ENCODE data around the gene KCNJ15. TPM values are rescaled to one million over a fixed set of nuclear protein-coding genes. Genes with fewer than 3 reads are reported as not detected.
"Not testable (repeated sequence)": the region's sequence is repeated elsewhere in the genome, so short reads cannot be mapped to it uniquely, and the experiment has no call there.

Gene KCNJ15
- total RNA-seq (2014; rRNA removed; shearing (Covaris generic); ENCODE audit: low replicate concordance) = not detected in 2 replicates

- H3K9me3 ChIP-seq = no peaks in the 10 kb centered on the region
- peaks cover 6% of the 10 kb centered on the region; the same call in 1 of the 2 replicates for H3K27me3 ChIP-seq
- H3K36me3 ChIP-seq = no peaks in the 10 kb centered on the region
- DNase-seq = no peak
- H3K4me3 ChIP-seq = no peak within 1 kb of the TSS
Observed at GRCh38 chr21:38256599-38257302, at the start of gene KCNJ15. Gene KCNJ15 (plus strand): TSS chr21:38256991. CDS start chr21:38299262, 42,271 bp downstream.

GRCh38 chr21:38208118-38208517 is 48.7 kb upstream of the KCNJ15 start:
- DNase-seq = no peak
- Histone ChIP-seq H3K27me3 (peaks cover 15% of the 10 kb centered on the region), H3K36me3 (no peaks in the 10 kb centered on the region), H3K9me3 (peaks cover 6% of the 10 kb centered on the region), H3K4me3 (no peak overlapping the region)

GRCh38 chr21:38211321-38211720 is 45.5 kb upstream of the KCNJ15 start:
- DNase-seq = no peak
- Histone ChIP-seq H3K27me3 (peaks cover 19% of the 10 kb centered on the region), H3K4me3 (no peak overlapping the region), H3K36me3 (no peaks in the 10 kb centered on the region), H3K9me3 (peaks cover 6% of the 10 kb centered on the region)

- DNase-seq = no peak
- Histone ChIP-seq H3K4me3 (no peak overlapping the region), H3K27me3 (peaks cover 19% of the 10 kb centered on the region), H3K9me3 (peaks cover 6% of the 10 kb centered on the region), H3K36me3 (no peaks in the 10 kb centered on the region)
Observed at GRCh38 chr21:38212706-38213105, 44.1 kb upstream of the KCNJ15 start.

- Histone ChIP-seq H3K4me3 (no peak overlapping the region), H3K9me3 (peaks cover 19% of the 10 kb centered on the region), H3K27me3 (no peaks in the 10 kb centered on the region), H3K36me3 (no peaks in the 10 kb centered on the region)
- peak; percentile 59 for DNase-seq
Observed at GRCh38 chr21:38219049-38219628, 37.7 kb upstream of the KCNJ15 start.

GRCh38 chr21:38220270-38220737 is 36.5 kb upstream of the KCNJ15 start:
- no peaks in the 10 kb centered on the region for H3K36me3 ChIP-seq
- no peak for DNase-seq
- H3K9me3 ChIP-seq = peaks cover 28% of the 10 kb centered on the region
- H3K4me3 ChIP-seq = no peak overlapping the region
- H3K27me3 ChIP-seq = no peaks in the 10 kb centered on the region

GRCh38 chr21:38221594-38221993 is 35.2 kb upstream of the KCNJ15 start:
- no peak overlapping the region for H3K4me3 ChIP-seq
- no peak for DNase-seq
- peaks cover 38% of the 10 kb centered on the region for H3K9me3 ChIP-seq
- H3K36me3 ChIP-seq = no peaks in the 10 kb centered on the region
- H3K27me3 ChIP-seq = no peaks in the 10 kb centered on the region

GRCh38 chr21:38223893-38224540 is 32.8 kb upstream of the KCNJ15 start:
- no peak overlapping the region for H3K4me3 ChIP-seq
- H3K36me3 ChIP-seq = no peaks in the 10 kb centered on the region
- DNase-seq = peak; percentile 38
- H3K9me3 ChIP-seq = peaks cover 56% of the 10 kb centered on the region
- H3K27me3 ChIP-seq = no peaks in the 10 kb centered on the region

GRCh38 chr21:38227401-38227800 is 29.4 kb upstream of the KCNJ15 start:
- Histone ChIP-seq H3K36me3 (no peaks in the 10 kb centered on the region), H3K4me3 (no peak overlapping the region), H3K27me3 (no peaks in the 10 kb centered on the region), H3K9me3 (peaks cover 76% of the 10 kb centered on the region)
- no peak for DNase-seq

- no peak overlapping the region for H3K4me3 ChIP-seq
- H3K27me3 ChIP-seq = no peaks in the 10 kb centered on the region
- DNase-seq = no peak
- H3K9me3 ChIP-seq = peaks cover 70% of the 10 kb centered on the region
- no peaks in the 10 kb centered on the region for H3K36me3 ChIP-seq
Observed at GRCh38 chr21:38228115-38228514, 28.7 kb upstream of the KCNJ15 start.

GRCh38 chr21:38228537-38228936 is 28.3 kb upstream of the KCNJ15 start:
- Histone ChIP-seq H3K27me3 (no peaks in the 10 kb centered on the region), H3K36me3 (no peaks in the 10 kb centered on the region), H3K9me3 (peaks cover 66% of the 10 kb centered on the region), H3K4me3 (no peak overlapping the region)
- no peak for DNase-seq

- Histone ChIP-seq H3K36me3 (no peaks in the 10 kb centered on the region), H3K9me3 (peaks cover 59% of the 10 kb centered on the region), H3K4me3 (no peak overlapping the region), H3K27me3 (no peaks in the 10 kb centered on the region)
- DNase-seq = no peak
Observed at GRCh38 chr21:38229260-38229877, 27.4 kb upstream of the KCNJ15 start.

GRCh38 chr21:38234395-38235142 is 22.2 kb upstream of the KCNJ15 start:
- Histone ChIP-seq H3K9me3 (peaks cover 17% of the 10 kb centered on the region), H3K36me3 (no peaks in the 10 kb centered on the region), H3K4me3 (no peak overlapping the region), H3K27me3 (no peaks in the 10 kb centered on the region)
- DNase-seq = no peak

GRCh38 chr21:38235251-38235650 is 21.5 kb upstream of the KCNJ15 start:
- H3K27me3 ChIP-seq, H3K36me3 ChIP-seq, DNase-seq, H3K4me3 ChIP-seq: not testable (repeated sequence)
- peaks cover 11% of the 10 kb centered on the region for H3K9me3 ChIP-seq

GRCh38 chr21:38236232-38236631 is 20.6 kb upstream of the KCNJ15 start:
- Histone ChIP-seq H3K27me3 (no peaks in the 10 kb centered on the region), H3K36me3 (no peaks in the 10 kb centered on the region), H3K4me3 (no peak overlapping the region), H3K9me3 (peaks cover under 1% of the 10 kb centered on the region; the same call in 1 of the 2 replicates)
- DNase-seq = no peak

GRCh38 chr21:38239672-38240071 is 17.1 kb upstream of the KCNJ15 start:
- Histone ChIP-seq H3K36me3 (no peaks in the 10 kb centered on the region), H3K4me3 (no peak overlapping the region), H3K9me3 (peaks cover 3% of the 10 kb centered on the region), H3K27me3 (no peaks in the 10 kb centered on the region)
- no peak for DNase-seq
